ENCODE results near the gene HDAC4.

- no peak for TF ChIP-seq CTCF (IDR thresholded peaks at IDR 0.05)
- TF ChIP-seq POLR2A (IDR thresholded peaks at IDR 0.05): no peak
Measured at GRCh38 chr2:239139101-239139500, 261.7 kb downstream of the HDAC4 start.
